HL-60 (cell line): ENCODE results near the gene TRIM7.

Experiments used
- CTCF ChIP-seq: IDR thresholded peaks from one replicate; pipeline ENCODE4 v1.5.1; 2011; ENCODE audit warnings: low read length, control low read depth, inconsistent platforms; ENCODE audit not compliant: insufficient read depth
- GABPA ChIP-seq: IDR thresholded peaks from 2 replicates; pipeline ENCODE4 v1.6.1; 2012; ENCODE audit warnings: low read depth
- POLR2AphosphoS5 ChIP-seq: IDR thresholded peaks from 2 replicates; pipeline ENCODE4 v1.6.1; 2012; ENCODE audit warnings: low read depth

- TF ChIP-seq CTCF (no peak), POLR2AphosphoS5 (no peak), GABPA (no peak)
Measured at GRCh38 chr5:181184845-181185216, 20.2 kb downstream of the TRIM7 start.
